SK-MEL-5 (cell line): ENCODE data around the gene VENTX. TPM values are rescaled to one million over a fixed set of nuclear protein-coding genes. Genes with fewer than 3 reads are reported as not detected.
"Not testable (repeated sequence)": the region's sequence is repeated elsewhere in the genome, so short reads cannot be mapped to it uniquely, and the experiment has no call there.

ENCODE experiments used
- DNase-seq: peaks from one replicate; pipeline ENCODE4 v3.0.0-alpha.2; 2016; ENCODE audit warnings: low read depth, low spot score
- in situ Hi-C: cut with HindIII; loops from 2 replicates; pipeline ENCODE4 v1.10.0; 2016; ENCODE audit warnings: low sequenced_read_pairs, high pct_unique_total_duplicates, low pct_unique_long_range_greater_than_20kb
- total RNA-seq: library from RNA; depleted of rRNA; stranded (reverse); fragments of >200 nt; shearing (Covaris generic); gene quantifications from 2 replicates; pipeline ENCODE4 v1.2.3, GENCODE V29; 2014

The VENTX gene
- total RNA-seq, 1 experiment from 2014 or later = not detected

DNA sequence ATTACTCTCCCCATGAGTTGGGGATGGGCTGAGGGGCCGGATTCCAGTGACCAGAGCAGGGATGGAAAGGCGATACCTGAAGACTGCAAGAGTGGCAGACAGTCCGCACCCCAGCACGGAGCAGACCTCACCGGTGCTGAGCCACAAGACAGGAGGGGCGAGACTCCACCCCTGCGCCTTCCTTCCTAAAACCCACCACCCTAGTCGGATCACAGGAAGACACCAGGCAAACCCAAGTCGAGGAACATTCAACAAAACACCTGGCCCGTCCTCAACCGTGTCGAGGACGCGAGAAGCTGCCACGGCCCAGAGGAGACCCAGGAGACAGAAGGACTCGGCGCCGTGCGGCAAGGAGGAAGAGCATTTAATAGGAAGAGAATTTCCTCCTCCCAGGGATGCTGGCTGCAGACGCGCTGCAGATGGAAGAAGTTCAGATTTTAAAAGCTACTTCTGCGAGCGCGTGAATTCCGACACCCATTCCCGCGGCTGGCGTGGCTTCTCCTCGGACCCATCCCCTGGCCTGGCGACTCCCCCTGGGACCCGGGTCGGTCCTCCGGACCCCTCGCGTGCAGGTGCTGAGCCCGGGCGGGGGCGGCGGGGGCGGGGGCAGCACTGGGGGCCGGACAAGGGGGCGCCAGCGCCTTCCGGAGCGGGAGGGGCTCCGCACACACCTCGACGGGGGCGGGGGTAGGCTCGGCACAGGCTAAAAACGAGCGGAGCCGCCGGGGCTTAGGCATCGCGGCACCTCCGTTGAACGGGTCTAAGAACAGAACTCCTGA is 8.2 kb upstream of the VENTX start:
- in situ Hi-C loops = no loop called here

DNA sequence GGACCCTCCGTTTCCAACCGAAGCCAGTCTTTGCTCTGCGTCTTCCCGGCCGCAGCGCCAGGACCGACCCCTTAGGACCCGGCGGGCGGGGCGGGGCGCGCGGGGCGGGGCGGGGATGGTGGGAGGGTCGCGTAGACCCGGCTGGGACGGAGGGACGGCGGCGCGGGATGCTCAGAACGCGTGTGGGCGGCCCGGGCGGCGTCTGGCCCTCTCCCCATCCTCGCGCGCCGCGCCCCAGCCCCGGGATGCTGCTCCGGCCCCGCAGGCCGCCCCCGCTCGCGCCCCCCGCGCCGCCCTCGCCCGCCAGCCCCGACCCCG is 7.7 kb upstream of the VENTX start, which contains the start of gene UTF1:
TSS of gene UTF1 (plus strand) at position 174 of the 318 bp plus-strand sequence. CDS start at position 246, 72 bp downstream.
- in situ Hi-C loops = no loop called here
- no peak for DNase-seq

More for the DNA sequence above, 8.2 kb upstream of the VENTX start:
- no peak for DNase-seq

DNA sequence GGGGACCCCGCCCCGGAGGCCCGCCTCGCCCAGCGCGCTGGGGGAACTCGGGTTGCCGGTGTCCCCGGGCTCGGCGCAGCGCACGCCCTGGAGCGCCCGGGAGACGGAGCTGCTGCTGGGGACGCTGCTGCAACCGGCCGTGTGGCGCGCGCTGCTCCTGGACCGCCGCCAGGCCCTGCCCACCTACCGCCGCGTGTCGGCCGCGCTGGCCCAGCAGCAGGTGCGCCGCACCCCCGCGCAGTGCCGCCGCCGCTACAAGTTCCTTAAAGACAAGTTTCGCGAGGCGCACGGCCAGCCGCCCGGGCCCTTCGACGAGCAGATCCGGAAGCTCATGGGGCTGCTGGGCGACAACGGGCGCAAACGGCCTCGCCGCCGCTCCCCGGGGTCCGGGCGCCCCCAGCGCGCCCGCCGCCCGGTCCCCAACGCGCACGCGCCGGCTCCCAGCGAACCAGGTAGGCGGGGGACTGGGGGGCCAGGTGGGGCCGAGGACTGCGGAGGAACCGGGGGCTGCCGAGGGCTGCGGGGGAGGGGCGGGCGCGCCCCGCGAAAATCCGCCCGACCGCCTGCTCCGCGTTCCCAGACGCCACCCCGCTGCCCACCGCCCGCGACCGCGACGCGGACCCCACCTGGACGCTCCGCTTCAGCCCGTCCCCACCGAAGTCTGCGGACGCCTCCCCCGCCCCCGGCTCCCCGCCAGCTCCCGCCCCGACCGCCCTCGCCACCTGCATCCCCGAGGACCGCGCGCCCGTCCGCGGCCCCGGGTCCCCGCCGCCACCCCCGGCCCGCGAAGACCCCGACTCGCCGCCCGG is 7.1 kb upstream of the VENTX start:
- no peak for DNase-seq
- in situ Hi-C loops = no loop called here

DNA sequence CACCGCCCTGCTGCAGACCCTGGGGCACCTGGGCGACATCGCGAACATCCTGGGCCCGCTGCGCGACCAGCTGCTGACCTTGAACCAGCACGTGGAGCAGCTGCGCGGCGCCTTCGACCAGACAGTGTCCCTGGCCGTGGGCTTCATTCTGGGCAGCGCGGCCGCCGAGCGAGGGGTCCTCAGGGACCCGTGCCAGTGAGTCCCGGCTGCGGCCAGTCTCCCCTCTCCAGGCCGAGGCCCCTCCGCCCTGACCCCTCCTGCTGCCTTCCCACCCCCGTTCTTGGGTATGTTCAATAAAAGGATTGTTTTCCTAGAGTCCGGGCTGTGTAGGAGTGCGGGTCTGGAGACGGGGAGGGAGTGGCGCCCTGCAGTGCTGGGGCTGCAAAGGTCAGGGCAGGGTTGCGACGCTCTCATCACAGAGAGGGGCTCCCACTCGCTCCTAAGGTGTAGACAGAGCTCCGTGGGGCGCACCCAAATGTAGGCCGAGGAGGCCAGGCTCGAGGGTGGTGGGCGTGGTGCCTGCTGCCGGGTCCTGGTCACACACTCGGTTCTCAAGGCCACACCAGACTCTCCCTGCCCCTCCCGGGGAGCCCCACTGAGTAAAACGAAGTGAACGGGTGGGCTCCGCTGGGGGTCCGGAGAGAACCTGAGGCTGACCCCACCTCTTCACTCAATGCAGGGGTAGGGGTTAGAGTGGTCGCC is 6.3 kb upstream of the VENTX start:
- DNase-seq = no peak
- in situ Hi-C loops = no loop called here

DNA sequence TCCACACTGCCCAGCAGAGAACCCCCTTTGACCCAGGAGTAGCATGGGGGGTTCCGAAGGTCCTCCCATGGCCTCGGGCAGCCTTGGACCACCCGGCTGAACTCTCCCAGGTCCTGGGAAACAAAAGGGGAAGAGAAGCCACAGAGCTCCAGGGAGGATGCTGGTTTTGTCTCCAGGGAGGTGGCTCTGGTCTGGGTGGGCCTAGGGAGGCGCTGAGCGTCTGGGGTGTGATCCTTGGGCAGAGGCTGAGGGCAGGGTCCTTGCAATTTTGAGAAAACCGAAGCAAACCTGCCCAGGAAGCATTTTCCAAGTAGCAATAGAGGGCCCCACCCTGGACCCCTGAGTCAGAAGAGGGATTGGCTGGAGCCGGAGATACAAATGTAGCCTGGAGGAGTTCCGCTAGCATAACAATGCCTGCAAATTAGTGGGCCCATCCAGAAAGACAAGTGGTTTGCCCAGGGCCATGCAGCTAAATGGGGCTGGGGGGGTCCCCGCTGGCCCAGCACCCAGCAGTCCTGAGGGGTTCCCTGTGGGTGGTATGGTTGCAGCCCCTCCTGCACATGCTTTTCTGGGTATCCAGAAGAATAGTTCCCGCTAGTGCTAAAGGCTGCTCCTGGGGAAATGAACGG is 5.6 kb upstream of the VENTX start:
- in situ Hi-C loops = no loop called here
- no peak for DNase-seq

DNA sequence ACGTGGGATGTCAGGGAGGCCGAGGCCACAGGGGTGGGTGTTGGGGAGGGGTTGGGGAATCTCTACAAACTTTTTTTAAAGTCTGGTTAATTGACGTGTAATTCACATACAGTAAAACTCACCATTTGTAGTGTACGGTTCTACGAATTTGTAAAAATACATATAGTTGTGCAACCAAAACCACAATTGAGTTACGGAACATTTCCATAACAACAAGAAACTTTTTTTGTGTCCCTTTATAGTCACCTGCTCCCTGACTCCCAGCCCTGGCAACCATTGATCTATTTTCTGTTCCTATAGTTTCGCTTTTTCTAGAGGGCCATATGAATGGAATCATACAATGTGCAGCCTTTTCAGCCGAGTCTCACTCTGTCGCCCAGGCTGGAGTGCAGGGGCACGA is 2.9 kb upstream of the VENTX start:
- DNase-seq, in situ Hi-C loops: not testable (repeated sequence)

DNA sequence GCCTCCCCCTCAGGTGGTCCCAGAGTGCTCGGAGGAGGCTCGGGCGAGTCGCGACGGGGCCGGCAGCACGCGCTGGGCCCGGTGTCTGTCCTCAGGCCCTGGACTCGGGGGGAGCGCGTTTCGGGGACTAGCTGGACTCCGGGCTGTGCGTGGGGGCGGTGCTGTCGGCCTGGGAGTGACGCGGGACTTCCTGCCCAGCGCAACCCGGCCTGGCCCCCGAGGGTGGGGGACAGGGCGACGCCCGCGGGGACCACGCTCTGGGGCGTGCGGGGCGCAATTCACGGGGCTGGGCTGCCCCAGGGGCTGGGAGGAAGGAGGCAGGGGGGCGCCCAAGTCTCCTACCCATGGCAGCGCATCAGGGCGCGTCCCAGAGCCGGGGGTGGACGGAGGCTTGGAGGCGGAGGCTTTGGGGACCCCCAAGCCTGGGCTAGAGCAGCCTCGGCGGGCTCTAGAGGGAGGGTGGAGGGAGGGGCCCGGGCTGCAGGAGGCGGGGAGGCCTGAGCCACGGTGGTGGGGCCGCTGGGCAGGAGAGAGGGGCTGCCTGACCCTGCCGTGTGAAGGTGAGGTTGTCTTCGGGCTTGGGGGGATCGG is 2.3 kb upstream of the VENTX start:
- in situ Hi-C loops = no loop called here

DNA sequence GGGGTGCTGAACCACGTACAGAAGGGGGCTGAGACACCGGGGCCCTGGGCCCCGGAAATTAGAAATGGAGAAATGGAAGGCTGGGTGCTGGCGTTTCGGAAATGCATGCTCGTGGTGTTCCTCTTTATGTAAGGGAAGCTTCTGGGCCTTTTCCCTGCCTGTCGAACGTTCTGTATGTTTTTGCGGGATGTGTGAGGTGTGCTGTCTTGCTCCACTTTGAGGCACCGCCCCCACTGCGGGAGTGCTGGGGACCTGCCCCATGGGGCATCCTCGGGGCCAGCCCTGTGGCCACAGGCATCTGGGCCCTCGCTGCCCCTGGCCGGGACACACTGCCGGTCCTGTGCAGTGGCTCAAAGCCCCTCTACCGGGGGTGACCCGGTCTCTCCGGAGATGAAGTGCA is 1.7 kb upstream of the VENTX start:
- DNase-seq = no peak
- in situ Hi-C loops = no loop called here

More for the DNA sequence above, 2.3 kb upstream of the VENTX start:
- no peak for DNase-seq

DNA sequence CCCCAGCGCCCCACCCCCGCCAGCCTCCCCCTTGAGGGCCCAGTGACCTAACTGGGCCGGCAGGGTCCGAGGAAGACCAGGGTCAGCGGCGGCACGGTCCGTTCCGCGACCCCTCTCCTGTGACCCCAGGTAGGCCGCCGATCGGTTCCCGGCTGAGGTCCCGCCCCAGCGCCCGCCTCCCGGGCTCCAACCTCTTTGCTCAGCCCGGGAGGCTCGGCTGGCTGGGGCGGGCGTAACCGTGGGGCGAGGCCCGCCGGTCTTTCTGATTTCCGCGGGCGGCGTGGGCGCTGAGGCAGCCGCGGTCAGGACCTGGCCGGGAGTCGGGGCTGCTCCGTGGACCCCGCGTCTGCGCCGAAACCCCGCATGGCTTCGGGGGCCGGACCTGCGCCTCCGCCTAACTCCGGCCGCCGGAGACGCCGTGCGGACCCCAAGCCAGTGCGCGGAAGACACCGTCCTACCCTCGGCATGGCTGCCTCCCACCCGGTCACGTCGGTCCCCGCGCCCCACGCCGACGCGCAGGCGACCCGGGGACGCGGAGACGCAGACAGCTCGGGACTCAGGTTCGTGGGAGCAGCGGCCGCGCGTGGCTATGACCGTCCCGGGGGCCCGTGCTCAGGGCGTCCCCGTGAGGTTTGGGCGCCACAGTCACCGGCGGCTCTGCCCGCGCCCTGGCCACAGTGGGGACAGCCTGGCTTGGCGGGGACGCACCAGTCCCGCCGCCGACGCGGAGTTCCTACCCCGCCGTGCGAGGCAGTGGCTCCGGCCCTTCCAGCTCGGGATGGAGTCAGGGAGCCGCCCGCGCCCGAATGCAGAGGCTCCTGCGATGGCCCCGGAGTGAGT is 1.0 kb upstream of the VENTX start:
- in situ Hi-C loops = no loop called here
- no peak for DNase-seq

DNA sequence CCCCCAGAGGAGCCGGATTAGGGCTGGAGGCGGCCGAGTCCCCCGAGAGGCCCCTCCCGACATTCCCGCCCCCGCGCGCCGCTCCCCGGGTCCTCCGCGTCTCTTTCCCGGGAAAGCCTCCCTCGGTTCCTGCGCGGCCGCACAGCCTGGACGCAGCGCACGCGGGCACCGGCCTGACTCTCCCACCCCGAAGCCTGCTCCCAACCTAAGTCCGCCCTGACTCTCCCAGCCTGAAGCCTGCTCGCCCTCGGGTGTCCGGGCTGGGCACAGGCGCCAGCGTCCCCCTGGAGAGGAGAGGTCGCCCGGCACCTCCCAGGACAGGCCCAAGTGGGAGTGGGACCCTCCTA is 441 bp upstream of the VENTX start:
- no peak for DNase-seq
- in situ Hi-C loops = no loop called here

DNA sequence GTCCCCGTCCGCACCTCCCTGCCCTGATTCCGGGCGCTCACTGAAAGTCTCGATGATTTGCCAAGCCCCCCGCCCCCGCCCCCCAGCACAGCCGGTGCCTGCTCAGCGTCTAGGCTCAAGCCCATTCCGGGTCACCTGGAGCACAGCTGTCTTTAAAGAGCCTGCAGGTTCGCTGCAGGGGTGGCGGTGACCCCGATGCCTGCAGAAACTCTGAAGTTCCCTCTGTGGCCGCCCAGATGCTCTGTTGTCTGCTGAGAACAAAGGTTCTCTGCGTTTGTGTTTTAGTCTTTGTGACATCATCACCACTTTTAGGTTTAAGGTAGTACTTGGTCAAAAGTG is 780 bp downstream of the VENTX start:
- in situ Hi-C loops = no loop called here

DNA sequence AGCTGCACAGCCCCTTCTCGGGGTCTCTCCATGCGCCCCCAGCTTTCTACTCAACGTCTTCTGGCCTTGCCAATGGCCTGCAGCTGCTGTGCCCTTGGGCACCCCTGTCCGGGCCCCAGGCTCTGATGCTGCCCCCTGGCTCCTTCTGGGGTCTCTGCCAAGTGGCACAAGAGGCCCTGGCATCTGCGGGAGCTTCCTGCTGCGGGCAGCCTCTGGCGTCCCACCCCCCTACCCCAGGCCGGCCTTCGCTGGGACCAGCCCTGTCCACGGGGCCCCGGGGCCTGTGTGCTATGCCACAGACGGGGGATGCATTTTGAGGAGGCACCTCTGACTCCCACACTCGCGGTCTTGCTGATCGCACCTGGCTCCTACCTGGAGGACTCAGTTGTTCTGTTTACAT is 2.3 kb downstream of the VENTX start:
- in situ Hi-C loops = no loop called here
- DNase-seq = no peak

More for the DNA sequence above, 780 bp downstream of the VENTX start:
- no peak for DNase-seq

DNA sequence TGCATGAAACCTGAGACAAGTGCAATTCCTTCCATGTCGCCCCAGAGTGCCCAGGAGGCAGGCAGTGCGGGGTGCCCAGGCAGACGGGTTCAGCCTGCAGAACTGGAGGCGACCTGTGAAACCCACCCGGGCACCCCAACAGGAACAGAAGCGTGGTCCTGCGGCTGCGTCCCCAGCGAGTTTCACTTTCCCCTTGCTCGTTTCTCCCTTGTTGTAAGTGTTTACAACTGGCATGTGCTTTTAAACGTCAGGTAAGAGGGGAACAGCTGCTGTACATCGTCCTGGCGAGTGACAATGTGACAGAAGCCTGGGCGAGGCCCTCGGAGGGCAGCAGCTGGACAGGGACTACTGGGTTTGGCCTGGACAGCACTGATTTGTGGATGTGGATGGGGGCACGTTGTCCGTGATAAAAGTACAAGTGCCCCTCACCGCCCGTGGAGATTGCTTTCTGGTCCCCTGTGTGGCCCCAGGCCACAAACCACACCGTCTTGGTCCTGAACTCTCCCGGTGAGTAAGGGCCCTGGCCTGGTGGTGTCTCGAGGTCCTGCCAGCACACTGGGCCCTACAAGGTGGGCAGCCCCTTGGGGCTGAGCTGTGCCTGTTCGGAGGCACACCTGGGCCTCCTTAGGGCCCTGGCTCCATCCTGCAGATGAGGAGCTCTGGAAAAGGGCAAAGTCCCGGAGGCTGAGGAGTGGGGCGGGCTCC is 4.0 kb downstream of the VENTX start:
- in situ Hi-C loops = no loop called here
- no peak for DNase-seq

DNA sequence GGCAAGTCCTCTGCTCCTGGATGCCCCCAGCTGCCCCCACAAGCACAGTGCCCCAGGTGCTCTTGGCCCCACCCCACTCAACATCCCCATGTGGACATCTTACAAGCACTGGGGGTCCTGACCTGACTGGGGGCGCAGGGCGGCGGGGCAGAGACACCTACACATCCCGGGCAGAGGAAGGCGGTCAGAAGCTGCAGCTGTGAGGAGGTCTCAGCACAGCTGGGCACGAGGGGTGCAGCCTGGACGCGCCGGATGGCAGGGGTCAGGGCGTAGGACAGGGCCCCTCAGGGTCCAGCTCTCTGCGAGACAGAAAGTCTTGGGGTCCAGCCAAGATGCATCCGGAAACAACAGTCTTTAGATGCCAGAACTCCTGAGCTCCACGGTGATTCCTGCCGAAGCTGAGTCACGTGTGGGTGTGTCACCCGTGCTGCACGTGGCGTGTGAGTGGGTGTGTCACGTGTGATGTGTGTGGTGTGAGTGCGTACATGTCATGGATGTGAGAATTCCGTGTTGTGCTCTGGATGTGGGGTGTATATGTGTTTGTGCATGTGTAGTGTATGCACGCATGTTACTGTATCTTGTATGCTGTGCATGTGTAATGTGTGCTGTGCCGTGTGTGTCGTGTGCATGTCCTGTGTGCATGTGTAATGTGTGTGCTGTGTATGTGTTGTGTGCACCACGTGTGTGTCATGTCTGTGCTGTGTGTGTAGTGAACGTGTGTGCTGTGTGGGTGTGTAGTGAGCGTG is 5.1 kb downstream of the VENTX start:
- peak; percentile 1 for DNase-seq
- in situ Hi-C loops = no loop called here

DNA sequence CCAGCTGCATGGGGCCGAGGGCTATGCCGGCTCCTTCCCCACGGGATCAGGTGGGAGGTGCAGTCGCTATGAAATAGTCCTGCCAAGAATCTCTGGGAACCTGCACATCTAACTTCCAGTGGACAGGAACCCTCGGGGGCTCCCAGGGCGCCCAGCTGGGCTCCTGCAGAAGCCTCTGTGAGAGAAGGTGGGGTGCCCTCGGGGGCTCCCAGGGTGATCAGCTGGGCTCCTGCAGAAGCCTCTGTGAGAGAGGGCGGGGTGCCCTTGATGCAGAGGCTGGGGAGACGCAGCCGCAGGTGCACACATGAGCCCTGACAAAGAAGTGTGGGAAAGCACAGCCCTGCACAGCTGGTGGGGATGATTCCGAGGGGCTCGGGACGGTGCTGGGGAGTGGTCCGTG is 5.9 kb downstream of the VENTX start:
- in situ Hi-C loops = no loop called here
- DNase-seq = no peak
